Muscle of back (tissue), 13 donors: ENCODE measurements around the gene NTRK3. TPM values are rescaled to one million over a fixed set of nuclear protein-coding genes. Genes with fewer than 3 reads are reported as not detected.

Experiments
- DNase-seq, 3 donors: peaks; one replicate each; pipeline versions ENCODE4 v3.0.0 to v3.0.0-alpha.2; 2013
- long read RNA-seq, 9 donors: transcript quantifications; one replicate each; lab custom pipeline, GENCODE V29; 2026
- polyA plus RNA-seq, 10 donors: library from polyadenylated mRNA; unstranded; fragments of 120-200 nt; gene quantifications; one replicate each; pipeline ENCODE4 v1.2.1, GENCODE V29; 2013; ENCODE audit not compliant: insufficient read length in 10 of 10

Gene NTRK3
- 1 to 10 TPM; 4.2 to 9.4 (median 5.5) TPM for polyA plus RNA-seq
- long read RNA-seq, donor 1, result 0 reads
- long read RNA-seq, donor 2, result 0 reads
- long read RNA-seq, donor 3, result 0 reads
- long read RNA-seq, donor 4, full-length matches to known transcripts, result 1 of 1 reads
- long read RNA-seq, donor 4, partial matches to known transcripts, result 0 of 1 reads
- long read RNA-seq, donor 4, other reads (novel, unspliced or antisense), result 0 of 1 reads
- long read RNA-seq, donor 5, result 0 reads
- long read RNA-seq, donor 6, result 0 reads
- long read RNA-seq, donor 7, result 0 reads
- long read RNA-seq, donor 8, result 0 reads
- long read RNA-seq, donor 9, result 0 reads

DNA sequence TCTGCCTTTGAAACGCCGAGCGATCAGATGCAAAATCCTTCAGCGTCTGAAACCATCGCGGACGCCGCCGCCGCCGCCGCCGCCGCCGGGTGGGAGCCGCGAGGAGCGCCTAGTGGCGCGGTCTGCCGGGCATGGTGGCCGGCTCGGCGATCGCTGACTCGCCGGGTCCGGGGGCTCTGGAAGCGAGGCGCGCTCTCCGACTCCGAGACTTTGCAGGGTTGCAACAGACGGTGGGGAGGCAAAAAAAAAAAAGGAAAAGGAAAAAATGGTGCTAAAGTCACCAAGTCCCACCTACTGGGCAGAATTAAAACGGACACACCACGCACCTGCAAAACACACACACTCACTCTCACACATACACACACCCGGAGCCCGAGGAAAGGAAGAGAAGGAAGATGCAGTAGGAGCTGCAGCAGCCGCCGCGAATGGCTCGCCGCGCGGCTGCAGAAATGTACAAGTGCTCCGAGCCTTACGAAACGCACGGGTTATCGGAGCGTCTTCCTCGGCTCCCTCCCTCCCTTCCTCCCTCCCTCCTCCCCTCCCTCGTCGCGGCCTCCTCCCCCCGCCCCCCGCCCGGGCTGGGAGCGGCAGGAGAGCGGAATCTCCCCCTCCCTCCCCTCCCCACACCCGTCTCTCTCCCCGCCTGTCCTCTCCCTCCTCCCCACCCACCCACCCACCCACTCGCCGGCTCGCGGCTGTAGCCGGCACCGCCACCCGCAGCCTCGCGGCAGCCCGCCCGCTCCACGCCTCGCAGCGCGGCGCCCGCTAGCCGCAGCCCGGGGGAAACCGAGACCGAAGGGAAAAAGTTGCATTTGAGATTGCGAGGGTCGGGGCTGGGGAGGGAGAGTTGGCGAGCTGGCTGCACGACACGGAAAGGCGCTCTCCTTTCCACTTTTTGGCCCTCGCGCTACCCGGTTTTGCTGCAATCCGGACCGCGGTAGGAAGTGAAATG, at the start of gene NTRK3:
Gene NTRK3, minus strand, starts transcription at position 461 of the 952 bp plus-strand sequence. CDS start 586 bp downstream, outside the sequence.
- peak in 2 of 3 donors; percentile 51 to 70 for DNase-seq

GRCh38 chr15:88303395-88303794, 46.9 kb upstream of the NTRK3 start:
- no peak for DNase-seq

DNA sequence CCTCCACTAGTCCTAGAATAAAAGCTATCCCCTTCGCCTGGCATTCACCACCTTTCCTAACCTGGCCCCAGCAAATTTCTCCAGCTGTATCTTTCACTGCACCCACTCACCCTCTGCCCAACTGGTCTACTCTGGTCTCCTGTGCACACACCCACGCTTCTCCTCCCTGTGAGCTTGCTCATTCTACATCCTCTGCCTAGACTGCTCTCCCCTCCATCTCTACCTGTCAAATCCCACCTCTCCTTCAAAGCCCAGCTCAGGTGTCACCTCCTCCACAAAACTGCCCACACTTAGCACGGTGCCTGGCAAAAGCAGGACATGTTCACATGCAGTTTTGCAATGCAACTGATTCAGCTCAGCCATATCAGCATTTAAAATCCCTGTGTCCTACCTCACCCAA, 45.8 kb upstream of the NTRK3 start:
- no peak for DNase-seq

GRCh38 chr15:88301311-88301710, 44.8 kb upstream of the NTRK3 start:
- no peak for DNase-seq

- no peak for DNase-seq
These were observed 44.3 kb upstream of the NTRK3 start for GRCh38 chr15:88300861-88301260.

DNA sequence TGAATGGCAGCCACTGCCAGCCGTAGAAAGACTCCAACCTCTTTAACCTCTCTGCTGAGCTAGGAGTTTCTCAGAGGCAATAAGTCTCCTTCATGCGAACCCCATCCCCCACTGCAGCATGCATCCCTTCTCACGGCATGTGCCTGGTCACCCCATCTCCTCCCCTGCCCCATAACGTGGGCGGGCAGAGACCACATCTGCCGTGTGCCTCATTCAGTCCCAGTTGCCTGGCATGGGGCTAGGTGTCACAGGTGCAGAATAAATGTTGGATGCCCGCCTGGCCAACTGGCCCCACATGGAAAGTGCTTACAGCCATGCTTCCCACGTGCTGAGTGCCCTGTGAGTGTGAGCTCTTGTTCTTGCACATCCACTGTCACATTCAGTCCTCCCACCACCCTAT, 43.5 kb upstream of the NTRK3 start:
- DNase-seq, result peak in 1 of 3 donors; percentile 7

GRCh38 chr15:88299497-88299896, 43.0 kb upstream of the NTRK3 start:
- peak in 1 of 3 donors; percentile 4 for DNase-seq

DNA sequence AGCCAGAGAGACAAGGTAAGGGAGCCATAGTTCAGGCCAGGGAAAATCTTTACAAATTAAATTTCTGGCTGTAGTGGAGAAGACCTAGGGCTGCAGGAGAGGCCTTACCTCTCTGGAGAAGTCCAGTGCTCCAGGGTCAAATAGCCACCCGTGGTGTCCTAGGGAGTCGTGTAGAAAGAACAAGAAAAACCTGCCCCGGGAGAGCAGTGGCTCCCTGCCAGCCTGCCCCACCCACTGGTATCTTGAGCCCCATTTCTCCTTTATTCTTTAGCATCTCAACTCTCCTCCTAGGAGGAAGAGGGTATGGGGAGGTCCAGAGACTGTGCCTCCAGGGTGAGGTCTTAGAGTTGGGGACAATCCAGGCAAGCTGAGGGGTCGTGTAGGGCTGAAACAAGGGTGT, 32.1 kb upstream of the NTRK3 start:
- no peak for DNase-seq

GRCh38 chr15:88288206-88288605, 31.7 kb upstream of the NTRK3 start:
- DNase-seq, result no peak

- DNase-seq, result no peak
These were observed 27.9 kb upstream of the NTRK3 start for GRCh38 chr15:88284318-88284998.

- DNase-seq, result no peak
These were observed 26.1 kb upstream of the NTRK3 start for GRCh38 chr15:88282614-88283013.

DNA sequence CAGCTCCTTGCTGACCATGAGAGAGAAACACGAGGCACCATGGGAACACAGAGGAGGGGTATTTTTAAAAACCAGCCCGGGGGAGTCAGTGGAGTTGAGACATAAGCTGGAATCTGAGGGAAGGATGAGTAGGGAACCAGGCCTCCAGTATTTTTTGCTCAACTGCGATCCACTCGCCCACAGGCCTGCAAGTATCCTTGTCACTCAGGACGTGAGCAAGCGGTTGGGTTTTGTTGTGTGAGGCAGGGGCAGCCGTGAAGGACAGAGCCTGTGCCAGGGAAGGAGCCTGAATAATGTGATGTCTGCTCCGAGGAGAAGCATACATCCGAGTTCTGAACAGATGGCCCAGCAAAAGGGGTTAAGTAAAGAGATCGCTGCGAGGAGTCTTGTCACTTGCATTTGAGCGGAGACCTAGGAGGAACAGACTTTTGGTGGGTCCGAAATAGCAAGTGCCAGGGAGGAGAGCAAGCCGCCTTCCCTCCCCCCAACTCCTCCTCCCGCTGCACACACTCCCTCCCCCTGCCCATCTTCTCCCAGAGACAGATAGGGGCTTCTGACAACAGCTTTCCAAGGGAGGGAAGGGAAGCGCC, 20.4 kb upstream of the NTRK3 start:
- DNase-seq, result no peak

GRCh38 chr15:88275804-88276203, 19.3 kb upstream of the NTRK3 start:
- no peak for DNase-seq

DNA sequence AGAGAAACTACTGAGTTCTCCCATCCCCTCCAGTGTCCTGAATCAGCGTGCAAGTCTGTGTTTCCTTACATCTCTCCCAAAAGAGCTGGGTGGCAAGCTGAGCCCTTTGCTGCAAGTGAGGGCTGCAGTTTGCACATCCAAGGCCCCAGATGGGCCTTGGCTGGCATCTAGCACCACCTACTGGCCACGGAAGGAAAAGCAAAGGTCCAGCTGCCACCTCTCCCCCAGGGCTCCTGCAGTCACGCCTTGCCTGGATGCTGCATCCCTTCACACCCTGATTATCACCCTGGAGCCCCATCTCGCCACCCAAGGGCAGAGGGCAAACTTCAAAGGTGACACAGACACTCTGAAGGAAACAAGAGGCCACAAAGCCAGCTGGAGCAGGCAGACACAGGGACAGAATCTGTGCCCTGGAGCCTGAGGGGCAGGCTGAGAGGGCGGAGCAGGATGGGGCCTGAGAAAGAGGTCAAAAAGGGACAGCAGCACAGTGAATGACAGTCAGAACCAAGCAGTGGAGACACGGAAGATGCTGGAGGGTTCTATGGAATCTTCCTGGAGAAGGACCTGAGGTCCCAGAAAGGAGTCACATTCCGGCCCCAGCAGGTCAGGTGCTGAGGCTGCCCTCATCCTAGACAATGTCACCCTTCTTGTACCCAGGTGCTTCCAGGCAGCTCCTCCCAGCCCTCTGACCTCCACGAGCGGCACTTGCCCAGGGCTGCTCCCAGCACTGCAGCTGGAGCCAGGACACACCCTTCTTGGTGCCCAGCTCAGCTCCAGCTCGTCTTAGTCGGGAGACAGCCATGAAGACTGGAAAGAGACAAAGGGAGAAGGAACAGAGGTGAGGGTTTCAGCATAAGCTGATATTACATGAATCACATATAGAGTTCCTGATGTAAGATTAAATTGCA, 18.3 kb upstream of the NTRK3 start:
- peak; percentile 45 to 75 (median 67) for DNase-seq

GRCh38 chr15:88272421-88272820, 15.9 kb upstream of the NTRK3 start:
- DNase-seq, result no peak

DNA sequence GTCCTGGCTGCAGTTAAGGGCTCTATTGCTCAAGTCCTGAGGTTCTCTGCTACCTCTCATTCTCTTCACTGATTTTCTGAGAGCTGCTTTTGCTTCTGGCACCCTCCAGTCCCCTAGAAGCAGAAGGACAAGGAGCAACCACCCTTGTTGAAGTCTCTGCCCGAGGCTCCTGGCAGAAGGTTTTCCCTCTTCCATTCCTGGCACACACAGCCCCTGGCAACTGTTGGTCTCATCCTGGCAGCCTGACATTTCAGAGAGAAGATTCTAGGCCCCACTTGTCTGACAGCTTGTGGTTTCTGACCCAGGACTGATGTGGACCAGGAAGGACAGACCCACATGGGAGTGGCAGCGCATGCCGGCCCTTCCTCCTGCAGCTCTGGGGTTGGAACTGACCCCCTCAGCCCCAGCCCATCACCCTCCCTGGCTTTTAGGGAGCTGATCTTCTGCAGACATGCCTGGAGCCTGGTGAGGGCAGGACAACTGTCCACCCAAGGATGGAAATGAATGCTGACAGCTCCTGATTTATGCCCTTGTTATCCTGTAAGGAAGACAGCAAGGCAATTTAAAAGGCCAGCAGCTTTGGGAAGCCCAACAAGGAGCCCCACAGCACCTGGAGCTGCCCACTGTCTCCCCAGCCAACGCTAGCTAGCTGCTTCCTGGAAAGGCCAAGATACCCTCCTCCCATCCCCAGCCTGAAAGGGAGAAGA, 13.0 kb upstream of the NTRK3 start:
- DNase-seq, result no peak

- no peak for DNase-seq
These were observed 11.2 kb upstream of the NTRK3 start for GRCh38 chr15:88267720-88268119.

GRCh38 chr15:88266170-88266569, 9.6 kb upstream of the NTRK3 start:
- no peak for DNase-seq

- DNase-seq, result no peak
These were observed 8.1 kb upstream of the NTRK3 start for GRCh38 chr15:88264622-88265021.

DNA sequence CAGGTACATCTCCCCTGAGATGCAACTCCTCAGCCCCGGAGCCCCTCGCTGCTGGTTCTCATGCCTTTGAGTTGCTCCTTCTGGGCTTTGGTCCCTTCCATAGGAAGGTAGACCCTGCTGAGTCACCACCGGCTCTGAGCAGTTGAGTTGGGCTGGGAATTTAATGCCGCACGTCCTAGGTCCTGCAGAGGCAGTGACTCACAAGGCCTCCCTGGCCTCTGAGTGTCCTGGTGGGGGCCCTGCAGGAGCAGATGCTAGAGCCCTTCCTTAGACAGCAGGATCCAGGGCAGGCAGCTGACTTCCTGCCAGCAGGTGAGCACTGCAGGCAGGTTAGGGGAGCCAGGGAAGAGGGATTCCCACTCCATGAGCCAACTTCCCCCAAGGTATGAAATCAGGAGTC, 5.5 kb upstream of the NTRK3 start:
- no peak for DNase-seq
